Measurements from ENCODE around the gene CD46.

GRCh38 chr1:207803678-207804077 is 51.8 kb downstream of the CD46 start:
- TF ChIP-seq, protein P1, sequence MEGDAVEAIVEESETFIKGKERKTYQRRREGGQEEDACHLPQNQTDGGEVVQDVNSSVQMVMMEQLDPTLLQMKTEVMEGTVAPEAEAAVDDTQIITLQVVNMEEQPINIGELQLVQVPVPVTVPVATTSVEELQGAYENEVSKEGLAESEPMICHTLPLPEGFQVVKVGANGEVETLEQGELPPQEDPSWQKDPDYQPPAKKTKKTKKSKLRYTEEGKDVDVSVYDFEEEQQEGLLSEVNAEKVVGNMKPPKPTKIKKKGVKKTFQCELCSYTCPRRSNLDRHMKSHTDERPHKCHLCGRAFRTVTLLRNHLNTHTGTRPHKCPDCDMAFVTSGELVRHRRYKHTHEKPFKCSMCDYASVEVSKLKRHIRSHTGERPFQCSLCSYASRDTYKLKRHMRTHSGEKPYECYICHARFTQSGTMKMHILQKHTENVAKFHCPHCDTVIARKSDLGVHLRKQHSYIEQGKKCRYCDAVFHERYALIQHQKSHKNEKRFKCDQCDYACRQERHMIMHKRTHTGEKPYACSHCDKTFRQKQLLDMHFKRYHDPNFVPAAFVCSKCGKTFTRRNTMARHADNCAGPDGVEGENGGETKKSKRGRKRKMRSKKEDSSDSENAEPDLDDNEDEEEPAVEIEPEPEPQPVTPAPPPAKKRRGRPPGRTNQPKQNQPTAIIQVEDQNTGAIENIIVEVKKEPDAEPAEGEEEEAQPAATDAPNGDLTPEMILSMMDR (IDR thresholded peaks at IDR 0.05), result no peak
- no peak for TF ChIP-seq POLR2A (IDR thresholded peaks at IDR 0.05)

Data from testis (tissue), 2 donors.